Measurements from ENCODE around the gene SLC44A1.
A peak's percentile ranks its signal among the peaks of the same experiment; 100 is the strongest.

SLC44A1 gene

GRCh38 chr9:105391288-105391687 lies 146.8 kb downstream of the SLC44A1 start:
- no peak for DNase-seq (ENCODE audit: low read depth in 3 of 3)

- no peak for DNase-seq (ENCODE audit: low read depth in 3 of 3)
Observed at GRCh38 chr9:105392531-105392930, 148.1 kb downstream of the SLC44A1 start.

- DNase-seq (ENCODE audit: low read depth in 3 of 3): no peak
Observed at GRCh38 chr9:105393576-105394344, 149.3 kb downstream of the SLC44A1 start.

GRCh38 chr9:105396441-105396840 lies 152.0 kb downstream of the SLC44A1 start:
- no peak for DNase-seq (ENCODE audit: low read depth in 3 of 3)

GRCh38 chr9:105396901-105397300 lies 152.4 kb downstream of the SLC44A1 start:
- no peak for DNase-seq (ENCODE audit: low read depth in 3 of 3)

- DNase-seq (ENCODE audit: low read depth in 3 of 3): no peak
Observed at GRCh38 chr9:105399117-105399516, 154.7 kb downstream of the SLC44A1 start.

GRCh38 chr9:105401651-105402050 lies 157.2 kb downstream of the SLC44A1 start:
- no peak for DNase-seq (ENCODE audit: low read depth in 3 of 3)

GRCh38 chr9:105403552-105404248 lies 159.2 kb downstream of the SLC44A1 start:
- DNase-seq (ENCODE audit: low read depth in 3 of 3): no peak

GRCh38 chr9:105405514-105406131 lies 161.2 kb downstream of the SLC44A1 start:
- peak; percentile 2 to 44 (median 30) for DNase-seq (ENCODE audit: low read depth in 3 of 3)

- no peak for DNase-seq (ENCODE audit: low read depth in 3 of 3)
Observed at GRCh38 chr9:105406369-105406768, 161.9 kb downstream of the SLC44A1 start.

GRCh38 chr9:105413525-105413924 lies 169.1 kb downstream of the SLC44A1 start:
- DNase-seq (ENCODE audit: low read depth in 3 of 3): no peak

GRCh38 chr9:105414947-105415661 lies 170.7 kb downstream of the SLC44A1 start:
- peak in 2 of 3 donors; percentile 14 to 28 for DNase-seq (ENCODE audit: low read depth in 3 of 3)

- DNase-seq (ENCODE audit: low read depth in 3 of 3): no peak
Observed at GRCh38 chr9:105415662-105415980, 171.2 kb downstream of the SLC44A1 start.

GRCh38 chr9:105416840-105417239 lies 172.4 kb downstream of the SLC44A1 start:
- DNase-seq (ENCODE audit: low read depth in 3 of 3): no peak

GRCh38 chr9:105418588-105419500 lies 174.4 kb downstream of the SLC44A1 start:
- no peak for DNase-seq (ENCODE audit: low read depth in 3 of 3)

- no peak for DNase-seq (ENCODE audit: low read depth in 3 of 3)
Observed at GRCh38 chr9:105419816-105420597, 175.6 kb downstream of the SLC44A1 start.

GRCh38 chr9:105421154-105421553 lies 176.7 kb downstream of the SLC44A1 start:
- no peak for DNase-seq (ENCODE audit: low read depth in 3 of 3)

- no peak for DNase-seq (ENCODE audit: low read depth in 3 of 3)
Observed at GRCh38 chr9:105421864-105422263, 177.4 kb downstream of the SLC44A1 start.

- DNase-seq (ENCODE audit: low read depth in 3 of 3): no peak
Observed at GRCh38 chr9:105425816-105426433, 181.5 kb downstream of the SLC44A1 start.

GRCh38 chr9:105426657-105427056 lies 182.2 kb downstream of the SLC44A1 start:
- no peak for DNase-seq (ENCODE audit: low read depth in 3 of 3)
